Sigmoid colon (tissue), 7 donors: ENCODE measurements around the gene TANGO6. TPM values are rescaled to one million over a fixed set of nuclear protein-coding genes. Genes with fewer than 3 reads are reported as not detected.

Source experiments
- DNase-seq: peaks from one replicate; pipeline ENCODE4 v3.0.0-alpha.2; 2019
- H3K27ac ChIP-seq, 4 donors: fragments of 200-600 bp; sonication (generic); one replicate each; pipeline ENCODE4 v1.5.1; 2016 to 2019; ENCODE audit warnings: mild to moderate bottlenecking in 1 of 4
- H3K27me3 ChIP-seq, 3 donors: fragments of 200-600 bp; sonication (generic); one replicate each; pipeline ENCODE4 v1.5.1; 2019; ENCODE audit warnings: mild to moderate bottlenecking in 1 of 3
- H3K36me3 ChIP-seq, 4 donors: fragments of 200-600 bp; sonication (generic); one replicate each; pipeline ENCODE4 v1.5.1; 2016 to 2019
- H3K4me1 ChIP-seq, 4 donors: fragments of 200-600 bp; sonication (generic); one replicate each; pipeline ENCODE4 v1.5.1; 2017 to 2019
- H3K4me3 ChIP-seq, 4 donors: fragments of 200-600 bp; sonication (generic); one replicate each; pipeline ENCODE4 v1.5.1; 2017 to 2019; ENCODE audit warnings: mild to moderate bottlenecking in 2 of 4, moderate library complexity in 1 of 4
- H3K9me3 ChIP-seq, 4 donors: fragments of 200-600 bp in 3 of 4; sonication (generic) in 3 of 4; one replicate each; pipeline versions ENCODE4 v1.5.1 to v1.6.1; 2013 to 2019
- CTCF ChIP-seq, 4 experiments: fragments of 450-650 bp in 3 of 4; fragments of 200-600 bp in 1 of 4; IDR thresholded peaks; one replicate each; pipeline ENCODE4 v1.5.1; 2016 to 2019; ENCODE audit warnings: antibody characterized with exemption in 4 of 4, mild to moderate bottlenecking in 3 of 4, moderate library complexity in 2 of 4
- EP300 ChIP-seq, 4 donors: sonication (generic); formaldehyde crosslinking; IDR thresholded peaks; one replicate each; pipeline ENCODE4 v1.6.1; 2017; ENCODE audit warnings: antibody characterized with exemption in 4 of 4
- POLR2A ChIP-seq, 2 donors: fragments of 450-650 bp; IDR thresholded peaks; one replicate each; pipeline ENCODE4 v1.6.1; 2016; ENCODE audit warnings: antibody characterized with exemption in 2 of 2, mild to moderate bottlenecking in 2 of 2, moderate library complexity in 2 of 2
- POLR2AphosphoS5 ChIP-seq, 4 donors: sonication (generic); formaldehyde crosslinking; IDR thresholded peaks; one replicate each; pipeline ENCODE4 v1.6.1; 2017; ENCODE audit warnings: antibody characterized with exemption in 4 of 4
- WGBS, 2 donors: extraction: QIAGEN DNeasy Blood & Tissue Kit; methylation state at CpG; one replicate each; pipeline ENCODE4 v1.1.7; 2013; 5-methylcytosine and 5-hydroxymethylcytosine counted together
- intact Hi-C: fragments of 100-400 bp; cut with DNase I; formaldehyde crosslinking; loops from one replicate; pipeline ENCODE4 v1.15.1; 2023
- polyA plus RNA-seq, 3 donors: library from polyadenylated mRNA; stranded (reverse); fragments of 200-250 nt; gene quantifications; one replicate each; pipeline ENCODE4 v1.2.3, GENCODE V29; 2013
- total RNA-seq, 4 donors: library from RNA; depleted of rRNA; stranded (reverse); fragments of >200 nt; gene quantifications; one replicate each; pipeline ENCODE4 v1.1.0, GENCODE V29; 2016
- donor health status: healthy with polysubstance abuse.
- donor health status: Bipolar disorder and iron deficiency.
- donor health status: healthy.

TANGO6 gene
- total and polyA plus RNA-seq, 7 donors = 0.92 to 23.5 (median 16.0) TPM

DNA sequence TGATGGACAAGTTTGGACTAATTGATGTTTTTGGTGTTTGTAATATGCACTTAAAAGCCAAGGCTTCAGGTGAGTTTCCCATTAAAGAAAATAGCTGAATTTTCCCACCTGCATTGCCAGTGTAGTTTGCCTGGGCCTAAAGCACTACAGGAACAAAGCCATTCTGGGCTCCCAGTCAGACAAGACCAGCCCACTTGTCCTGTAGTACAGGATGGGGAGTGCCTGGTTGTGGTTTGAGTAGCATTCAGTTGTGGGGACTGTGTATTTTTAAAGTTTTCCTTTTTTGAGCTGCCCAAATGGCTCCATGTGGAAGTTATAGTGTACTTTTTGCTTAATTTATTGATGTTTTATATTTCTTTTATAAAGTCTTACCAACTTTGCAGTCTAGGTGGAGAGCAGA lies 91.7 kb downstream of the TANGO6 start:
- no peaks in the 10 kb centered on the region for H3K9me3 ChIP-seq
- H3K27ac ChIP-seq = no peak overlapping the region
- DNase-seq = no peak
- H3K4me3 ChIP-seq = no peak overlapping the region
- H3K36me3 ChIP-seq = peaks cover 0 to 24% (median 4%) of the 10 kb centered on the region in 4 donors
- no peaks in the 10 kb centered on the region for H3K27me3 ChIP-seq
- intact Hi-C loops = no loop called here
- H3K4me1 ChIP-seq = peaks cover 0 to 5% (median 0%) of the 10 kb centered on the region in 4 donors
- TF ChIP-seq CTCF (IDR thresholded peaks at IDR 0.05) (no peak), POLR2AphosphoS5 (IDR thresholded peaks at IDR 0.05) (no peak), POLR2A (IDR thresholded peaks at IDR 0.05) (no peak), EP300 (IDR thresholded peaks at IDR 0.05) (no peak)

DNA sequence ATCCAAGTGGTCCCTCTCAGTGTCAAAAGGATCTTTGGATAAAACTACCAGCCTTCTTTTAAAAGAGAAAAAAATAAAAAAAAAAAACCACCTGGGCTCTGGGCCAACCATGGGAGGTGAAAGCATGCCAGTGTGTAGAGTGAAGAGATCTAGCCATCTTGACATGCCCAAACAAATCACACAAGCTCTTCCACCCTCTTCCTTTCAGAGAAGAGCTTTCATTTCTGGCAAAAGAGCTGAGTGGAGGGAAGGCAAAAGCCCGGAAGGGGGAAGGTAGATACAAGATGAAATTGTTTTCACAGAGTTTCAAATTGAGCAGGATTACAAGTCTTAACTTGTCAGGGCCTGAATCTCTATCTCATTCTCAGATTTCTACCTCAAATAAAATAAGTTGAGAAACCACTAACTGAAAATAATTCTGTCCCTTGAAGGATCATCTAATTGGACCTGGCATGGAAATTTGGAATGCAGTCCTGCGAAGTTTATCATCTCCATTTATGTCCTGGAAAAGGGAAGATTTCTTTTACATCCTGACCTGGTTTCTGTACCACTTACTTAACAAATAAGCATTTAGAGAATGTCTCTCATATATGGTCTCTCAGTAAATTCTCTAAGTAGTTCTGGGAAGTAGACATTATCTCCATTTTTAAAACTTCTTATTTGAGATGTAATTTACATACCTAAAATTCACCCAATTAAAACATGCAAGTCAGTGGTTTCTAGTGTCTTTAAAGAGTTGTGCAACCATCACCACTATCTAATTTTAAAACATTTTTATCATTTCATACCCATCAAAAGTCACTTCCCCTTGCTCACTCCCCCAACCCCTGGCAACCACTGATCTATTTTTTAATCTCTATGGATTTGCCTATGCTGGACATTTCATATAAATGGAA lies 93.7 kb downstream of the TANGO6 start:
- H3K4me3 ChIP-seq = no peak overlapping the region
- 84 to 85% methylated on average over 2 of the region's 2 CpGs for WGBS, 2 donors
- no peaks in the 10 kb centered on the region for H3K27me3 ChIP-seq
- H3K4me1 ChIP-seq = peaks cover 0 to 5% (median 0%) of the 10 kb centered on the region in 4 donors
- peak overlapping the region in 2 of 4 donors; percentile 52 to 54 for H3K27ac ChIP-seq
- no peak for DNase-seq
- no peaks in the 10 kb centered on the region for H3K9me3 ChIP-seq
- intact Hi-C loops = no loop called here
- no peak for TF ChIP-seq POLR2AphosphoS5 (IDR thresholded peaks at IDR 0.05)
- peaks cover 0 to 9% (median 3%) of the 10 kb centered on the region in 4 donors for H3K36me3 ChIP-seq

DNA sequence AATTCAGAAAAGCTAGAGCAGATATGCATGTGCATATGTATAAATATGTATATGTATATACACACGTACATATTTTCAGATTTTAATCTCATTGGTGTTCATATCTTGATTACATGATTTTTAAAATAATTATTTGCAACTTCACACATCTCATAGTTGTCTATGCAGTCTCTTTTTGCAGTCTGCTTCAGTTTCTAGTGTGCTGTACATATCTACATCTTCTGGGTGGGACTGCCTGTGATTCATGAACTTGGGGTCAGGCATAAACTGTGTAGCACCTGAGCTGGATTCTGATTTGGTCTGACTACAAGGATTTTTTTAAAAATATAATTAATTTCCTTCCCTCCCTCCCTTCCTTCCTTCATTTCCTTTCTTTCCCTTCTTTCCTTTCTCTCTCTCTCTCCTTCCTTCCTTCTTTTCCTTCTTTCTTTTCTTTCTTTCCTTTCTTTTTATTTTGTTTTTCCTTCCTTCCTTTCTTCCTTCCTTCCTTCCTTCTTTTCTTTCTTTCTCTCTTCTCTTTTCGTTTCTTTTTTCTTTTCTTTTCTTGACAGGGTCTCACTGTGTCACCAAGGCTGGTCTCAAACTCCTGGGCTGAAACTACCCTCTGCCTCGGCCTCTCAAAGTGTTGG lies 96.5 kb downstream of the TANGO6 start:
- intact Hi-C loops = no loop called here
- WGBS, 2 donors = 94% methylated on average over 3 of the region's 3 CpGs
- Histone ChIP-seq H3K9me3 (peaks cover 0 to 7% (median 0%) of the 10 kb centered on the region in 4 donors), H3K27me3 (no peaks in the 10 kb centered on the region), H3K36me3 (peaks cover 0 to 9% (median 2%) of the 10 kb centered on the region in 4 donors), H3K4me1 (peaks cover 0 to 5% (median 0%) of the 10 kb centered on the region in 4 donors), H3K4me3 (no peak overlapping the region), H3K27ac (no peak overlapping the region)
- DNase-seq = no peak
- TF ChIP-seq POLR2A (IDR thresholded peaks at IDR 0.05) = no peak
- no peak for TF ChIP-seq POLR2AphosphoS5 (IDR thresholded peaks at IDR 0.05)
- no peak for TF ChIP-seq CTCF (IDR thresholded peaks at IDR 0.05)
- no peak for TF ChIP-seq EP300 (IDR thresholded peaks at IDR 0.05)

DNA sequence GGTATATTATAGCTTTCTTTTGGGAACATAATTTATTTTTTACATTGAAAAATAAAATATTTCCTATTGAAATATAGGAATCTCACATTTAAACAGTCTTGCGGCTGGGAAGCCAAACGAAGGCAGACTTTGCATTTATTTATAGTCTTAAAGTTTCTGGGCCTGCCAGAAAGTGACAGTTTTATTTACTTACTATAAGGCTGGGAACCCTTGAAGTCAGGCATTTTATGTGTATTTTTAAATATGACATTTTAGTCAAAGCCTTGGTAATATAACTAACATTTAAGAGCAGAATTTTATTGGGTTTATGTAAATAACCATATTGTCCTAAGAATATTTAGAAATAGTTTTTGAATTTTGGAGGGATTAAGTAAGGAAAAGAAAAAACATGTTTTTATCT lies 97.5 kb downstream of the TANGO6 start:
- no peak for DNase-seq
- H3K27me3 ChIP-seq = no peaks in the 10 kb centered on the region
- no peak overlapping the region for H3K27ac ChIP-seq
- peaks cover 0 to 10% (median 4%) of the 10 kb centered on the region in 4 donors for H3K36me3 ChIP-seq
- H3K9me3 ChIP-seq = peaks cover 0 to 7% (median 0%) of the 10 kb centered on the region in 4 donors
- H3K4me3 ChIP-seq = no peak overlapping the region
- intact Hi-C loops = no loop called here
- WGBS, 2 donors = 88 to 91% methylated on average over 2 of the region's 2 CpGs
- TF ChIP-seq CTCF (IDR thresholded peaks at IDR 0.05) = no peak
- TF ChIP-seq EP300 (IDR thresholded peaks at IDR 0.05) = no peak
- no peak for TF ChIP-seq POLR2A (IDR thresholded peaks at IDR 0.05)
- TF ChIP-seq POLR2AphosphoS5 (IDR thresholded peaks at IDR 0.05) = no peak
- H3K4me1 ChIP-seq = peaks cover 0 to 5% (median 0%) of the 10 kb centered on the region in 4 donors

- Histone ChIP-seq H3K27ac (no peak overlapping the region), H3K4me3 (no peak overlapping the region), H3K9me3 (peaks cover 0 to 7% (median 0%) of the 10 kb centered on the region in 4 donors), H3K27me3 (no peaks in the 10 kb centered on the region), H3K4me1 (peaks cover 0 to 3% (median 0%) of the 10 kb centered on the region in 4 donors), H3K36me3 (peaks cover 0 to 10% (median 4%) of the 10 kb centered on the region in 4 donors)
- intact Hi-C loops = no loop called here
- WGBS, 2 donors = 41 to 74% methylated on average over 1 of the region's 1 CpG
- TF ChIP-seq CTCF (IDR thresholded peaks at IDR 0.05) (no peak), POLR2A (IDR thresholded peaks at IDR 0.05) (no peak), POLR2AphosphoS5 (IDR thresholded peaks at IDR 0.05) (no peak), EP300 (IDR thresholded peaks at IDR 0.05) (no peak)
- no peak for DNase-seq
Measured at GRCh38 chr16:68943961-68944360, 100.6 kb downstream of the TANGO6 start.
